Aorta (tissue), 5 donors: ENCODE measurements around the gene CNKSR3. TPM values are rescaled to one million over a fixed set of nuclear protein-coding genes. Genes with fewer than 3 reads are reported as not detected.

Source experiments
- ATAC-seq: fragments of 200-7000 bp; cut with Tn5 transposase; one replicate; pipeline ENCODE4 v1.9.1; 2022; ENCODE audit warnings: moderate library complexity; ENCODE audit not compliant: low FRiP score
- DNase-seq, 2 donors: peaks; one replicate each; pipeline ENCODE4 v3.0.0-alpha.2; 2020
- H3K27ac ChIP-seq, 2 donors: one replicate each; pipeline ENCODE4 v1.5.1; 2013; ENCODE audit warnings: low read length in 2 of 2, mild to moderate bottlenecking in 2 of 2, moderate library complexity in 2 of 2, control low read depth in 1 of 2, inconsistent platforms in 1 of 2, low read depth in 1 of 2
- H3K27me3 ChIP-seq, 2 donors: one replicate each; pipeline ENCODE4 v1.6.1; 2013; ENCODE audit warnings: control low read depth in 1 of 2, low read length in 1 of 2, mild to moderate bottlenecking in 1 of 2, moderate library complexity in 1 of 2; ENCODE audit not compliant: insufficient read depth in 2 of 2, control insufficient read depth in 1 of 2
- H3K36me3 ChIP-seq, 2 donors: one replicate each; pipeline ENCODE4 v1.6.1; 2013; ENCODE audit warnings: control low read depth in 1 of 2, low read length in 1 of 2, mild to moderate bottlenecking in 1 of 2; ENCODE audit not compliant: insufficient read depth in 2 of 2, control insufficient read depth in 1 of 2
- H3K4me1 ChIP-seq, 2 donors: one replicate each; pipeline ENCODE4 v1.6.1; 2013; ENCODE audit warnings: low read length in 2 of 2, control low read depth in 1 of 2, mild to moderate bottlenecking in 1 of 2, moderate library complexity in 1 of 2; ENCODE audit not compliant: insufficient read depth in 2 of 2, control insufficient read depth in 1 of 2
- H3K4me3 ChIP-seq, 2 donors: one replicate each; pipeline ENCODE4 v1.5.1; 2013; ENCODE audit warnings: low read length in 2 of 2, control low read depth in 1 of 2, mild to moderate bottlenecking in 1 of 2
- H3K9me3 ChIP-seq: one replicate; pipeline ENCODE4 v1.6.1; 2013; ENCODE audit warnings: mild to moderate bottlenecking, low read length; ENCODE audit not compliant: control insufficient read depth
- WGBS, 2 donors: extraction: QIAGEN DNeasy Blood & Tissue Kit; methylation state at CpG; one replicate each; pipeline ENCODE4 v1.1.7; 2013; 5-methylcytosine and 5-hydroxymethylcytosine counted together
- intact Hi-C, 2 donors: fragments of 100-400 bp; cut with DNase I; formaldehyde crosslinking; loops; one replicate each; pipeline versions ENCODE4 v1.14.2 to v1.15.0; 2022
- polyA plus RNA-seq, 2 donors: library from polyadenylated mRNA; stranded (reverse); fragments of 200-250 nt; gene quantifications; one replicate each; pipeline ENCODE4 v1.2.3, GENCODE V29; 2013
- total RNA-seq, 2 donors: library from RNA; stranded (reverse); fragmentation: NEBNext Ultra II Directional; extraction: Animal tissue kit (Norgen Biotek cat#: 25700); gene quantifications; one replicate each; pipeline ENCODE4 v1.2.1, GENCODE V29; 2021
- donor health status: healthy with polysubstance abuse.
- donor health status: Bipolar disorder and iron deficiency.
- donor health status: DM: no; HTN: no; CAD: no.
- donor health status: DM: no; HTN: no; CAD: no.
- donor health status: DM: yes; HTN: yes; CAD: no.

The CNKSR3 gene
- total and polyA plus RNA-seq, 4 donors: 9.3 to 41.2 (median 15.6) TPM

- ATAC-seq (no peak), DNase-seq (no peak)
- peaks cover 0 to 2% of the 10 kb centered on the region in 2 donors for H3K4me1 ChIP-seq
- H3K27ac ChIP-seq: no peak overlapping the region
- H3K36me3 ChIP-seq: no peaks in the 10 kb centered on the region
- 88 to 92% methylated on average over 8 of the region's 8 CpGs for WGBS, 2 donors
- no peaks in the 10 kb centered on the region for H3K27me3 ChIP-seq
- H3K4me3 ChIP-seq: no peak overlapping the region
- H3K9me3 ChIP-seq: no peaks in the 10 kb centered on the region
- intact Hi-C loops: loop anchor here (5.0 kb wide), 3 partner anchors 33 to 93 kb away; no protein-coding TSS in a partner anchor
Observed at GRCh38 chr6:154414021-154414813, 96.3 kb downstream of the CNKSR3 start.

DNA sequence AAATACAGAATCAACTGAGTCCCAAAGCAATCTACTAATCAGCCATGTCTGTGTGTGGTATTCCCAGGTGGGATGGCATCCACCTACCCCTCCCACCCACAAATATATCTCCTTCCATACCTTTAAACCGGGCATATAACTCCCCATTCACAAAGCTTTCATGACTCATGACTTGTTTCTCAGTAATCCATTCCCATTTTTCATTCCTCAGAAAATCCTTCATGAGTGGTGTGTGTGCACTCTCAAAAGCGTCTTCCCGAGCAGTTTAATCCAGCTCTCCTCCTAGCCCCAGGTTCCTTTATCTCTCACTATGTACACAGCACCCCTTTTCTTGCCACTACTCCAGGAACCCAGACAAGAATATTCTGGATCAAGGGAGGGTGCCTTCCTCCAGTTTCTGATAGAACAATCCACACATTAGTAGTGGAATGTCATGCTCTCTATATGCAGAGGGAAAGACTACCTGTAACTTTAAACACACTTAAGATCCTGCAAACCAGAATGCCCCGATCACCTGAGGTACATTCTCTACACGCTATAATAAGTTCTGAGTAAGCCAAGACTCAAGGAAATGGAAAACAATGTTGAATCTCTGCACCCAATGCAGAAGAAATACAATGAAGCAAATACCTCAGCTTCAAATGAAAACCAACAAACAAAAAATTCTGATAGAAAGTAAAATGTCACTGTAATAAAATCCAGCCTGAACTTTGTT is 98.2 kb downstream of the CNKSR3 start:
- no peak for ATAC-seq
- WGBS, 2 donors: 28 to 38% methylated on average over 5 of the region's 5 CpGs

DNA sequence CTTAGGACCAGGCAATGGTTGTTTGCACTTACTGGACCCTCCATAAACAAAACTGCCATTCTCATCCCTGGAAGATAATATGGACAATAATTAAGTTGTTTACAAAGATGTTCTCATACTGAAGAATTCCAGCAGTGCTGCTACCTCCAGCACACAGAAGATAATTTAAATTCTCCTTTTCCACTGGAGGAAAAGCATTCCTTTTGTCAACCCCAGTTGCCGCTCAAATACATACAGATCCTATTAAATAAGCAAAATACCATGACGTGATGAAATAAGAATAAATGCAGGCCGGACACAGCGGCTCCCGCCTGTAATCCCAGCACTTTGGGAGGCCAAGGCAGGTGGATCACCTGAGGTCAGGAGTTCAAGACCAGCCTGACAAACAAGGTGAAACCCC is 99.4 kb downstream of the CNKSR3 start:
- Histone ChIP-seq H3K36me3 (no peaks in the 10 kb centered on the region), H3K9me3 (no peaks in the 10 kb centered on the region), H3K4me1 (peaks cover 2 to 4% of the 10 kb centered on the region in 2 donors), H3K27me3 (no peaks in the 10 kb centered on the region), H3K4me3 (no peak overlapping the region), H3K27ac (peak overlapping the region; percentile 0 to 93)
- intact Hi-C loops: loop anchor here (2.0 to 5.0 kb wide), 4 partner anchors 36 to 100 kb away; partner anchors contain the start of gene CNKSR3 (in 1 of the 2)
- DNase-seq (no peak), ATAC-seq (no peak)
- WGBS, 2 donors: 15 to 26% methylated on average over 5 of the region's 5 CpGs

More for the DNA sequence above, 98.2 kb downstream of the CNKSR3 start:
- intact Hi-C loops: loop anchor here (5.0 kb wide), 3 partner anchors 35 to 95 kb away; no protein-coding TSS in a partner anchor
- Histone ChIP-seq H3K4me3 (no peak overlapping the region), H3K27ac (peak overlapping the region in 1 of 2 donors; percentile 56), H3K36me3 (no peaks in the 10 kb centered on the region), H3K9me3 (no peaks in the 10 kb centered on the region), H3K4me1 (peaks cover 2 to 4% of the 10 kb centered on the region in 2 donors), H3K27me3 (no peaks in the 10 kb centered on the region)
- DNase-seq: no peak

DNA sequence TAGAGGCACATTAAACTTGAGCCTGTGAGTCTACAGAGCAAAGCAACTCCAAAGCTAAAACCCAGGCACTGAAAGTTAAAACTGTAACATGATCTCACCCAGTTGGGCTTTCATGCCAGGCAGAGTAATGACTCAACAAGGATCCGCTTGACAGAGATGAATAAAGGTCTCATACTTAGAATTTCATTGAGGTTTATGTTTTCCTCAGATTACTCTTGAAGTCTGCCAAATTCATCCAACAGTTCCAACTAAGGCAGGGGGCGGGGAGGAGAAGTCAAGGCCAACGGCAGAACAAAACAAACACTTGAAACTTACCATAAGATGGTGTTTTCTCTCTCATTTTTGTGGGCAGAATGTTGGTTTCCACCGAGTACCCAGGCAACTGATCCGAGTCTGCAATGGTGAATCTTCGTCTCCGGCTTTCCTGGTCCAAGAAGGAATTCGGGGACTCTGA is 99.8 kb downstream of the CNKSR3 start:
- Histone ChIP-seq H3K4me1 (peaks cover 2 to 4% of the 10 kb centered on the region in 2 donors), H3K27me3 (no peaks in the 10 kb centered on the region), H3K36me3 (no peaks in the 10 kb centered on the region), H3K9me3 (no peaks in the 10 kb centered on the region), H3K27ac (peak overlapping the region; percentile 0 to 93), H3K4me3 (no peak overlapping the region)
- WGBS, 2 donors: 3 to 5% methylated on average over 8 of the region's 8 CpGs
- peak; percentile 91 for ATAC-seq
- intact Hi-C loops: loop anchor here (2.0 to 5.0 kb wide), 4 partner anchors 37 to 100 kb away; partner anchors contain the start of gene CNKSR3 (in 1 of the 2)
- peak; percentile 77 to 80 for DNase-seq

DNA sequence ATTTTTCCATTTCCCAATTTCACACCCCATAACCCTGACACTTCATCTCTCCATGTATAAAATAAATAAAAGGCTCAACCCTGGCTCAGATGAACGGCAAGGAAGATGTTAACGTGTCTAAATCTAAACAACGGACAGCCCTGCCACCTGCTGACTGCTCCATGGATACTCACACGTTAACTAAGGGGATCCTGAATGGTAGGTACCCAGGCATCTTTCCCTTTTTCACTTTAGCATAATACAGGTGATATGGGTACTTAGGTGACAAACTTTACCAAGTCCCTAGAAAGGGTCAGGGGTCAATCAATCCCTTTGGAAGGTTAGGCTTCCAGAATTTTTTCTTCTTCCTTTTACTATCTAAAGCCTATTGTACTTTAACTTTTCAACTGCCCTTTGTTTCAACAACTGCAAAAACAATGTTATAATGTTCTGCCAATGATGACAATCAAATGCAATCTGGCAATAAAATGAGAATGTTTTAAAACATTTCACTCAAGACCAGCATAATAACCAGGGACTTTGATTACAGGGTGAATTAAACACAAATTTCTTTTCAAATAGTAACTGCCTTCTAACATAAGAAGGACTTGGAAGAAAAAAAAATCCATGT is 101.5 kb downstream of the CNKSR3 start:
- intact Hi-C loops: loop anchor here (10.0 kb wide), 1 partner anchor 254 kb away; no protein-coding TSS in a partner anchor
- Histone ChIP-seq H3K36me3 (no peaks in the 10 kb centered on the region), H3K4me3 (no peak overlapping the region), H3K27ac (peak overlapping the region in 1 of 2 donors; percentile 83), H3K27me3 (no peaks in the 10 kb centered on the region), H3K4me1 (peaks cover 2 to 6% of the 10 kb centered on the region in 2 donors), H3K9me3 (no peaks in the 10 kb centered on the region)
- 5 to 7% methylated on average over 4 of the region's 4 CpGs for WGBS, 2 donors
- ATAC-seq: no peak
- no peak for DNase-seq

GRCh38 chr6:154407440-154407839 is 103.0 kb downstream of the CNKSR3 start:
- Histone ChIP-seq H3K27ac (no peak overlapping the region), H3K36me3 (no peaks in the 10 kb centered on the region), H3K4me1 (peaks cover 2 to 6% of the 10 kb centered on the region in 2 donors), H3K9me3 (no peaks in the 10 kb centered on the region), H3K4me3 (no peak overlapping the region), H3K27me3 (no peaks in the 10 kb centered on the region)
- ATAC-seq (no peak), DNase-seq (no peak)
- intact Hi-C loops: loop anchor here (10.0 kb wide), 1 partner anchor 253 kb away; no protein-coding TSS in a partner anchor
- 97 to 98% methylated on average over 5 of the region's 5 CpGs for WGBS, 2 donors

DNA sequence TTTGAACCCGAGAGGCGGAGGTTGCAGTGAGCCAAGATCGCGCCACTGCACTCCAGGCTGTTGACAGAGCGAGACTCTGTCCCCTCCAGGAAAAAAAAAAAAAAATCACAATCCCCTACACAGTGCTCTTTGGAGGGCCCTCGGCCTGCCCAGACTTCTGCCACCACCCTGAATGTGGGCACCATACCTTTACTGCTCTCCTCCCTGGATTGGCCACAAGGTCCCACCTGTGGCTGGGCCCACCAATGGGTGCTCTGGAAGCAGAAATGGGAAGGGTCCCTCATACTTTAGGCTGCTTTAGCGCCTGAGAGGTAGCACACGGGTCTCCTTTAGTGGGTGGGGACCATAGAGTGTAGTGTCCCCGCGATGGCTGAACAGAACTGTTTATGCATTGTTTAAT is 103.6 kb downstream of the CNKSR3 start:
- DNase-seq: no peak
- H3K9me3 ChIP-seq: no peaks in the 10 kb centered on the region
- no peaks in the 10 kb centered on the region for H3K27me3 ChIP-seq
- H3K27ac ChIP-seq: peak overlapping the region in 1 of 2 donors; percentile 69
- peaks cover 2 to 6% of the 10 kb centered on the region in 2 donors for H3K4me1 ChIP-seq
- 96 to 98% methylated on average over 10 of the region's 10 CpGs for WGBS, 2 donors
- ATAC-seq: no peak
- no peak overlapping the region for H3K4me3 ChIP-seq
- no peaks in the 10 kb centered on the region for H3K36me3 ChIP-seq
- intact Hi-C loops: loop anchor here (10.0 kb wide), 1 partner anchor 252 kb away; no protein-coding TSS in a partner anchor

GRCh38 chr6:154406301-154406700 is 104.2 kb downstream of the CNKSR3 start:
- H3K27ac ChIP-seq: no peak overlapping the region
- no peak for ATAC-seq
- H3K36me3 ChIP-seq: peaks cover 0 to under 1% of the 10 kb centered on the region in 2 donors
- peaks cover 2 to 6% of the 10 kb centered on the region in 2 donors for H3K4me1 ChIP-seq
- H3K9me3 ChIP-seq: no peaks in the 10 kb centered on the region
- intact Hi-C loops: loop anchor here (10.0 kb wide), 1 partner anchor 252 kb away; no protein-coding TSS in a partner anchor
- DNase-seq: no peak
- 93 to 94% methylated on average over 20 of the region's 20 CpGs for WGBS, 2 donors
- H3K4me3 ChIP-seq: no peak overlapping the region
- no peaks in the 10 kb centered on the region for H3K27me3 ChIP-seq
